D721Med (cell line): ENCODE data around the gene TMEM8B.

Experiments used
- DNase-seq: peaks from one replicate; pipeline ENCODE4 v3.0.0; 2011; ENCODE audit warnings: low spot score; ENCODE audit not compliant: insufficient read length
- FAIRE-seq: peaks from 2 replicates; lab custom pipeline; 2011; peaks lifted over from hg19 to GRCh38; lab: Jason Lieb, UNC
- CTCF ChIP-seq: IDR thresholded peaks from 2 replicates; pipeline ENCODE4 v1.5.1; 2012; ENCODE audit warnings: mild to moderate bottlenecking, control low read depth; ENCODE audit not compliant: insufficient read depth; ENCODE audit errors: missing control alignments

TMEM8B gene

GRCh38 chr9:35818341-35818740 lies 10.7 kb upstream of the TMEM8B start:
- FAIRE-seq, result no peak
- no peak for TF ChIP-seq CTCF
- DNase-seq, result no peak

GRCh38 chr9:35820076-35820475 lies 9.0 kb upstream of the TMEM8B start:
- no peak for TF ChIP-seq CTCF

GRCh38 chr9:35822926-35823325 lies 6.1 kb upstream of the TMEM8B start:
- DNase-seq (no peak), FAIRE-seq (no peak)
- TF ChIP-seq CTCF, result no peak

More at GRCh38 chr9:35820076-35820475, 9.0 kb upstream of the TMEM8B start:
- FAIRE-seq (no peak), DNase-seq (no peak)

GRCh38 chr9:35826071-35826701 lies 2.8 kb upstream of the TMEM8B start:
- no peak for DNase-seq
- no peak for FAIRE-seq
- peak; percentile 40 for TF ChIP-seq CTCF

- no peak for TF ChIP-seq CTCF
- no peak for FAIRE-seq
- DNase-seq, result no peak
These were observed 1.5 kb upstream of the TMEM8B start for GRCh38 chr9:35827486-35827885.

GRCh38 chr9:35828716-35829083 lies 328 bp upstream of the TMEM8B start, which contains the start of gene FAM221B:
Gene FAM221B, minus strand, starts transcription at chr9:35828732. Its CDS starts 2,571 bp downstream, at chr9:35826161.
- FAIRE-seq (no peak), DNase-seq (no peak)
- no peak for TF ChIP-seq CTCF

- no peak for DNase-seq
- no peak for TF ChIP-seq CTCF
- FAIRE-seq, result no peak
These were observed 702 bp downstream of the TMEM8B start for GRCh38 chr9:35829764-35830096.
